Sigmoid colon (tissue), 7 donors: Measurements from ENCODE around the gene SLC25A28. TPM values are rescaled to one million over a fixed set of nuclear protein-coding genes. Genes with fewer than 3 reads are reported as not detected.
A peak's percentile ranks its signal among the peaks of the same experiment; 100 is the strongest.

ENCODE experiments used
- DNase-seq: peaks from one replicate; pipeline ENCODE4 v3.0.0-alpha.2; 2019
- H3K27ac ChIP-seq, 4 donors: fragments of 200-600 bp; sonication (generic); one replicate each; pipeline ENCODE4 v1.5.1; 2016 to 2019; ENCODE audit warnings: mild to moderate bottlenecking in 1 of 4
- H3K27me3 ChIP-seq, 3 donors: fragments of 200-600 bp; sonication (generic); one replicate each; pipeline ENCODE4 v1.5.1; 2019; ENCODE audit warnings: mild to moderate bottlenecking in 1 of 3
- H3K36me3 ChIP-seq, 4 donors: fragments of 200-600 bp; sonication (generic); one replicate each; pipeline ENCODE4 v1.5.1; 2016 to 2019
- H3K4me1 ChIP-seq, 4 donors: fragments of 200-600 bp; sonication (generic); one replicate each; pipeline ENCODE4 v1.5.1; 2017 to 2019
- H3K4me3 ChIP-seq, 4 donors: fragments of 200-600 bp; sonication (generic); one replicate each; pipeline ENCODE4 v1.5.1; 2017 to 2019; ENCODE audit warnings: mild to moderate bottlenecking in 2 of 4, moderate library complexity in 1 of 4
- H3K9me3 ChIP-seq, 4 donors: fragments of 200-600 bp in 3 of 4; sonication (generic) in 3 of 4; one replicate each; pipeline versions ENCODE4 v1.5.1 to v1.6.1; 2013 to 2019
- CTCF ChIP-seq, 4 experiments: fragments of 450-650 bp in 3 of 4; fragments of 200-600 bp in 1 of 4; IDR thresholded peaks; one replicate each; pipeline ENCODE4 v1.5.1; 2016 to 2019; ENCODE audit warnings: antibody characterized with exemption in 4 of 4, mild to moderate bottlenecking in 3 of 4, moderate library complexity in 2 of 4
- EP300 ChIP-seq, 4 donors: sonication (generic); formaldehyde crosslinking; IDR thresholded peaks; one replicate each; pipeline ENCODE4 v1.6.1; 2017; ENCODE audit warnings: antibody characterized with exemption in 4 of 4
- POLR2A ChIP-seq, 2 donors: fragments of 450-650 bp; IDR thresholded peaks; one replicate each; pipeline ENCODE4 v1.6.1; 2016; ENCODE audit warnings: antibody characterized with exemption in 2 of 2, mild to moderate bottlenecking in 2 of 2, moderate library complexity in 2 of 2
- POLR2AphosphoS5 ChIP-seq, 4 donors: sonication (generic); formaldehyde crosslinking; IDR thresholded peaks; one replicate each; pipeline ENCODE4 v1.6.1; 2017; ENCODE audit warnings: antibody characterized with exemption in 4 of 4
- WGBS, 2 donors: extraction: QIAGEN DNeasy Blood & Tissue Kit; methylation state at CpG; one replicate each; pipeline ENCODE4 v1.1.7; 2013; 5-methylcytosine and 5-hydroxymethylcytosine counted together
- intact Hi-C: fragments of 100-400 bp; cut with DNase I; formaldehyde crosslinking; loops from one replicate; pipeline ENCODE4 v1.15.1; 2023
- polyA plus RNA-seq, 3 donors: library from polyadenylated mRNA; stranded (reverse); fragments of 200-250 nt; gene quantifications; one replicate each; pipeline ENCODE4 v1.2.3, GENCODE V29; 2013
- total RNA-seq, 4 donors: library from RNA; depleted of rRNA; stranded (reverse); fragments of >200 nt; gene quantifications; one replicate each; pipeline ENCODE4 v1.1.0, GENCODE V29; 2016
- donor health status: healthy with polysubstance abuse.
- donor health status: Bipolar disorder and iron deficiency.
- donor health status: healthy.

SLC25A28 gene
- total and polyA plus RNA-seq, 7 donors = 18.0 to 65.1 (median 32.9) TPM

DNA sequence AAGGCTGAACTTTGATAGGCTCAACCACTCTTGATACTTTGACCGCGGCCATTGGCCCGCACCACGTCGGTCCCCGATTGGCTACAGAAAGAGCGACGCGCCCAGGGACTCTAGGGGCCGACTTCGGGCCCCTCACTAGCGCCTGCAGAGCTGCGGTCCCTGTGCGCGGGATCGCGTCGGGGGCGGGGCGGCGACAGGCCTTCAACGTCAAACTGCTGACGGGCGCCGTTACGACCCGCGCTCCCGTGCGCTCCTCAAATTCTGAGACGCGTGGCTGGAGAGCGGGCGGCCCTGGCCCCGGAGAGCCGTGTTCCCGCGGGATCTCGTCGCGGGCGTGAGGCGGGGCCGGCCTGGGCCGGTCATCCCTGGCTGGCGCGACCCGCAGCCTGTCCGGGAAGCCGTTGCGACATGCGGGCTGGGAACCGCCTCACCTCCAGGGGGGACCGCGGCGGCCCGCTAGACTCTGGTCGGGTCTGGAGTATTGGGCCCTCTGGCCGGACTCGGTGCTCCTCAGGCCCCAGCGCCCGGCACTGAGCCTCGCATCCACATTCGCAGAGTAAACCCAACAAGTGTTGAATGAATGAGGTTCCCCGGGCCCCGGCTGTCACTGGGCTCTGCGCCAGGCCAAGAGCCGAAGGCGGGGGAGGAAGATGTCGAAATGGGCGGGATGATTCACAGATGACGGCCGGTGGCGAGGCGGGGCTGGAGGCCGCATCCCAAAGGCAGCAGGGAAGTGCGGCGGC lies 643 bp upstream of the SLC25A28 start:
- no peaks in the 10 kb centered on the region for H3K36me3 ChIP-seq
- H3K4me1 ChIP-seq = peaks cover 0 to 49% (median 42%) of the 10 kb centered on the region in 4 donors
- H3K27ac ChIP-seq = peak overlapping the region; percentile 93 to 97 (median 96)
- TF ChIP-seq EP300 (IDR thresholded peaks at IDR 0.05) (peak in 1 of 4 donors; percentile 66), CTCF (IDR thresholded peaks at IDR 0.05) (no peak), POLR2AphosphoS5 (IDR thresholded peaks at IDR 0.05) (peak; percentile 93 to 97 (median 94)), POLR2A (IDR thresholded peaks at IDR 0.05) (peak; percentile 76 to 77)
- H3K9me3 ChIP-seq = no peaks in the 10 kb centered on the region
- no peaks in the 10 kb centered on the region for H3K27me3 ChIP-seq
- H3K4me3 ChIP-seq = peak overlapping the region; percentile 49 to 92 (median 84)
- WGBS, 2 donors = 0% methylated on average over 78 of the region's 78 CpGs
- intact Hi-C loops = loop anchor here (1.0 to 2.0 kb wide), 4 partner anchors 88 to 190 kb away; partner anchors contain the start of genes COX15, CUTC, GOT1 and NKX2-3
- DNase-seq = peak; percentile 98

DNA sequence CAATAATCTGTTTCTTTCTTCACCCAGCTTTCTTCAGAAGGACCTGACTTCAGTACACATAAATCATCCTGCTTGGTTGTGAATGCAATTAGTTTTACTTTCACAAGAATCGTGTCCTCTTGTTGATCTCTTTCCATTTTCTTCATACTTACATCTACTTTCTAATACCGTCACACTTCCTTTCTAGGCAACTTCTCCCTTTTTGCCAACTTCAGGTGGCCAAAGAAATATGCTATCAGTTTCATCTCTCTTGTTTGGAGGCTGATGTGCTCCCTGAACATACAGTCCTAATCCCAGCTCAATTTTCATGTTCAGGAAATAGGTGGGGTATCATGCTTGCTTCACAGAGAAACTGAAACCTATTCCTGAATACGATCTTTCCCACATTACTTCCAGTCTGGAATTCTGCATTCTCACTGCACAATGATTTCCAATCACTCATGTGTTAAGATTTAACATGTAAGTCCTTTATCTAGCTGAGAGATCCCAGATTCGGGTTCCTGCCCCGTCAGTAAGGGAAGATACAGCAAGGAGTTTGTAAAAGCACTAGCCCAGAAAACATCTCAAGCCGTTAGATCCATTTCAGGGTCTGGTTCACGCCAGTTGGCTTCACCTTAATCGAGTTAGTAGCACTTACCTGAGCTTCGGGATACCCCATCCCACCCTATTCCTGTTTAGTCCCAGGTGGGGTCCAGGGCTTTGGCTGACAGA lies 994 bp downstream of the SLC25A28 start:
- no peak for DNase-seq
- no peak for TF ChIP-seq EP300 (IDR thresholded peaks at IDR 0.05)
- no peak for TF ChIP-seq CTCF (IDR thresholded peaks at IDR 0.05)
- no peak for TF ChIP-seq POLR2A (IDR thresholded peaks at IDR 0.05)
- TF ChIP-seq POLR2AphosphoS5 (IDR thresholded peaks at IDR 0.05) = peak in 1 of 4 donors; percentile 13
- Histone ChIP-seq H3K27ac (peak overlapping the region; percentile 93 to 97 (median 96)), H3K9me3 (no peaks in the 10 kb centered on the region), H3K27me3 (no peaks in the 10 kb centered on the region), H3K36me3 (no peaks in the 10 kb centered on the region), H3K4me1 (peaks cover 0 to 57% (median 51%) of the 10 kb centered on the region in 4 donors), H3K4me3 (peak overlapping the region; percentile 78 to 92 (median 84))
- intact Hi-C loops = no loop called here
- WGBS, 2 donors = 0% methylated on average over 9 of the region's 9 CpGs

GRCh38 chr10:99617696-99618095 lies 2.5 kb downstream of the SLC25A28 start:
- Histone ChIP-seq H3K9me3 (no peaks in the 10 kb centered on the region), H3K4me1 (peaks cover 0 to 57% (median 51%) of the 10 kb centered on the region in 4 donors), H3K27me3 (no peaks in the 10 kb centered on the region), H3K36me3 (peaks cover 0 to 11% (median 4%) of the 10 kb centered on the region in 4 donors), H3K27ac (peak overlapping the region in 3 of 4 donors; percentile 15 to 97 (median 93)), H3K4me3 (peak overlapping the region in 1 of 4 donors; percentile 83)
- intact Hi-C loops = no loop called here
- TF ChIP-seq CTCF (IDR thresholded peaks at IDR 0.05) (no peak), EP300 (IDR thresholded peaks at IDR 0.05) (no peak), POLR2A (IDR thresholded peaks at IDR 0.05) (no peak), POLR2AphosphoS5 (IDR thresholded peaks at IDR 0.05) (no peak)
- no peak for DNase-seq
- 50 to 51% methylated on average over 2 of the region's 2 CpGs for WGBS, 2 donors

- WGBS, 2 donors = 65 to 78% methylated on average over 4 of the region's 4 CpGs
- H3K4me3 ChIP-seq = no peak overlapping the region
- peaks cover 0 to 50% (median 46%) of the 10 kb centered on the region in 4 donors for H3K4me1 ChIP-seq
- TF ChIP-seq POLR2A (IDR thresholded peaks at IDR 0.05) (no peak), CTCF (IDR thresholded peaks at IDR 0.05) (no peak), POLR2AphosphoS5 (IDR thresholded peaks at IDR 0.05) (no peak), EP300 (IDR thresholded peaks at IDR 0.05) (no peak)
- peak overlapping the region in 2 of 4 donors; percentile 93 to 97 for H3K27ac ChIP-seq
- DNase-seq = no peak
- intact Hi-C loops = no loop called here
- no peaks in the 10 kb centered on the region for H3K27me3 ChIP-seq
- peaks cover 5 to 21% (median 11%) of the 10 kb centered on the region in 4 donors for H3K36me3 ChIP-seq
- no peaks in the 10 kb centered on the region for H3K9me3 ChIP-seq
Measured at GRCh38 chr10:99615426-99615825, 4.8 kb downstream of the SLC25A28 start.
